Peyer's patch (tissue), 4 donors: ENCODE results near the gene USP47. TPM values are rescaled to one million over a fixed set of nuclear protein-coding genes. Genes with fewer than 3 reads are reported as not detected.

ENCODE experiments used
- DNase-seq, 3 donors: peaks; one replicate each; pipeline ENCODE4 v3.0.0-alpha.2; 2017 to 2019
- H3K27ac ChIP-seq, 4 donors: fragments of 200-600 bp; sonication (generic); one replicate each; pipeline ENCODE4 v1.5.1; 2016 to 2019
- H3K27me3 ChIP-seq, 2 donors: fragments of 200-600 bp; sonication (generic); one replicate each; pipeline ENCODE4 v1.5.1; 2019
- H3K36me3 ChIP-seq, 3 donors: fragments of 200-600 bp; sonication (generic); one replicate each; pipeline ENCODE4 v1.5.1; 2016 to 2019
- H3K4me1 ChIP-seq, 4 donors: fragments of 200-600 bp; sonication (generic); one replicate each; pipeline ENCODE4 v1.5.1; 2016 to 2019
- H3K4me3 ChIP-seq, 4 donors: fragments of 200-600 bp; sonication (generic); 1 replicate in 3 of 4; 2 replicates in 1 of 4; pipeline ENCODE4 v1.5.1; 2016 to 2019; ENCODE audit warnings: mild to moderate bottlenecking in 1 of 4
- H3K9me3 ChIP-seq, 4 donors: fragments of 200-600 bp; sonication (generic); one replicate each; pipeline ENCODE4 v1.5.1; 2016 to 2019; ENCODE audit warnings: mild to moderate bottlenecking in 1 of 4
- POLR2A ChIP-seq, 2 donors: fragments of 450-650 bp; IDR thresholded peaks; one replicate each; pipeline ENCODE4 v1.5.1; 2017; ENCODE audit warnings: antibody characterized with exemption in 2 of 2, mild to moderate bottlenecking in 2 of 2, moderate library complexity in 2 of 2
- total RNA-seq, 4 donors: library from RNA; depleted of rRNA; stranded (reverse); fragments of >200 nt; gene quantifications; one replicate each; pipeline ENCODE4 v1.1.0, GENCODE V29; 2016
- TF ChIP-seq, protein P1 (sequence below), 6 experiments: fragments of 450-650 bp in 4 of 6; fragments of 200-600 bp in 2 of 6; sonication (generic) in 1 of 6; IDR thresholded peaks; one replicate each; pipeline ENCODE4 v1.5.1; 2017 to 2019; ENCODE audit warnings: antibody characterized with exemption in 6 of 6, mild to moderate bottlenecking in 3 of 6, moderate library complexity in 1 of 6

USP47 gene
- total RNA-seq, 4 donors from 2014 or later: 62.5 to 170 (median 66.4) TPM

DNA sequence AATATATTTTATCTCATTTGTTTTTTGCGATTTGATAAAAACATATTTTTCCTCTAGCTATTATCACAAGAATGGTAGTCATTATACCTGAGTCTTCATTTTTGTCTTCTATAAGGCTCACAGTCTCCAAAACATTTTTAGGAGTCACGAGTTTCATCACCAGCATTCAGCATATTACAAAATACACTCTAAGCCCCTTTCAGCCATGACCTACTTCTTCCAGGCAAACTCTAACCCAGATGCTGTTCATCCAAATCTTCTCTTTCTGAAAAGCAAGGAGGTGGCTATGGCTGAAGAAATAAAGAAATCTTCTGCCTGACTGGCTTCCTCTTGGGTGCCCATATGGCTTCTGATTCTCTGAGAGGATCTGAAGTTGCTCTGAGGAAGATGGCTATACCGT, 35.7 kb upstream of the USP47 start:
- Histone ChIP-seq H3K9me3 (no peaks in the 10 kb centered on the region), H3K4me3 (no peak overlapping the region), H3K27me3 (no peaks in the 10 kb centered on the region), H3K4me1 (no peaks in the 10 kb centered on the region), H3K36me3 (no peaks in the 10 kb centered on the region), H3K27ac (no peak overlapping the region)
- no peak for DNase-seq
- TF ChIP-seq, protein P1, sequence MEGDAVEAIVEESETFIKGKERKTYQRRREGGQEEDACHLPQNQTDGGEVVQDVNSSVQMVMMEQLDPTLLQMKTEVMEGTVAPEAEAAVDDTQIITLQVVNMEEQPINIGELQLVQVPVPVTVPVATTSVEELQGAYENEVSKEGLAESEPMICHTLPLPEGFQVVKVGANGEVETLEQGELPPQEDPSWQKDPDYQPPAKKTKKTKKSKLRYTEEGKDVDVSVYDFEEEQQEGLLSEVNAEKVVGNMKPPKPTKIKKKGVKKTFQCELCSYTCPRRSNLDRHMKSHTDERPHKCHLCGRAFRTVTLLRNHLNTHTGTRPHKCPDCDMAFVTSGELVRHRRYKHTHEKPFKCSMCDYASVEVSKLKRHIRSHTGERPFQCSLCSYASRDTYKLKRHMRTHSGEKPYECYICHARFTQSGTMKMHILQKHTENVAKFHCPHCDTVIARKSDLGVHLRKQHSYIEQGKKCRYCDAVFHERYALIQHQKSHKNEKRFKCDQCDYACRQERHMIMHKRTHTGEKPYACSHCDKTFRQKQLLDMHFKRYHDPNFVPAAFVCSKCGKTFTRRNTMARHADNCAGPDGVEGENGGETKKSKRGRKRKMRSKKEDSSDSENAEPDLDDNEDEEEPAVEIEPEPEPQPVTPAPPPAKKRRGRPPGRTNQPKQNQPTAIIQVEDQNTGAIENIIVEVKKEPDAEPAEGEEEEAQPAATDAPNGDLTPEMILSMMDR (IDR thresholded peaks at IDR 0.05): no peak
- TF ChIP-seq POLR2A (IDR thresholded peaks at IDR 0.05): no peak

DNA sequence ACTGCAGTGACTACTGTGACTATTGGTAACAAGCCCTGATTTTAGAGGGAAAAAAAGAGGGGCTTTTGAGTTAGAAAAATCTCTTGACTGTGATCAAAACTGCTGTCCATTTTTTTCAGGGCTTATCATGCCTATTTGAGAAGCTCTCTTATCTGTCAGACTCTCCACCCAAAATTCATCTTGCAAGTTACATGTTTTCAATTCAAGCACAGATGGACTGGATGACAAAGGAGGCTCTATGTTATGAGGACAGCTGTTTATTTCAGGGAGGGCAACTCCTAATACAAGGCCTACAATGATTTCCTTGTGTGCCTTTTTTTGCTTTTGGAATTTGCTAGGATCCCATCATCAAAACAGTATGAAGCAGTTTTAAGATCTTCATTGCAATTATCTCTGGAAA, 35.2 kb upstream of the USP47 start:
- no peak for TF ChIP-seq POLR2A (IDR thresholded peaks at IDR 0.05)
- TF ChIP-seq, protein P1 (IDR thresholded peaks at IDR 0.05): no peak
- Histone ChIP-seq H3K27ac (no peak overlapping the region), H3K36me3 (no peaks in the 10 kb centered on the region), H3K4me1 (no peaks in the 10 kb centered on the region), H3K9me3 (no peaks in the 10 kb centered on the region), H3K27me3 (no peaks in the 10 kb centered on the region), H3K4me3 (no peak overlapping the region)
- DNase-seq: no peak

DNA sequence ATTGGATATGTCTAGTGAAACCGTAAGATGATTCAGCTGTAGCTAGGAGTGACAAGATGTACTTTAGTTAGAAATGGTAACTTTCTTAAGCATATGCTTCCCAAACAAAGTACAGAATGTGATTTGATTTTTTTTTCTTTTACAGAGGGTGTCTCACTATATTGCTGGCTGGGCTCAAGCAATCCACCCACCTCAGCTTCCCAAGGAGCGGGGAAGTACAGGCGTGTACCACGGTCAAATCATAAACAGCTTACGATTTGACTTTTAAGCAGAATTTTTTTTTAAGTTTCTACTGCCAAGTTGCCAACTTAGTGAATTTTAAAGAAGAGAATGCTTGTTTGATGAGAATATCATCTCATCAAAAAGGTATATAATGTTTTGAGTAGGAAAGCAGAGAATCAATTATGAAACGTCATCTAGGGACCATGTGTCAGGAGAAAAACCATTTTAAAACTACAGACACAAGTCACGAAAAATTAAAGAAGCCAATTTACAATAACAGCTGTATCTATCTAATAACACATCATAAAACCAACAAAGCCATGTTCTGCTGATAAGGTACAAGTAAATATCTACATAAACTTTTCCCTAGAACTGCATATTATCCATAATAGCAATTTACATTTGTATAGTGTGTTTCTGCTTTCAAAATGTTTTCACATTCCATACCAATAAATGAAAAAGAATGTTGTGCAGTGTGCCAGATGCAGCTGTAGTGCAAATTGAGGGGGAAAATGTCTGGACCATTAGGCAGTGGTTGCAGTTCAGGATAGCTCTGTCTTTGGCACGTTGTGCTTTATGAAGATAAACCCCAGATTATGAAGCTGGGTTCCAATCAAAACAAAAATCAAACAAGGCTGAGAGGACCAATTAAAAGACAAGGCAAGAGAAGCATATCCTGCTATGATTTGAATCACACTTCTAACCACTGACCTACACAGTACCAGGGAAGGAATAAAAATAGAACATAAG, 33.7 kb upstream of the USP47 start:
- no peak for DNase-seq
- Histone ChIP-seq H3K9me3 (no peaks in the 10 kb centered on the region), H3K4me3 (no peak overlapping the region), H3K4me1 (no peaks in the 10 kb centered on the region), H3K36me3 (no peaks in the 10 kb centered on the region), H3K27me3 (no peaks in the 10 kb centered on the region), H3K27ac (no peak overlapping the region)
- TF ChIP-seq, protein P1 (IDR thresholded peaks at IDR 0.05): no peak
- no peak for TF ChIP-seq POLR2A (IDR thresholded peaks at IDR 0.05)

DNA sequence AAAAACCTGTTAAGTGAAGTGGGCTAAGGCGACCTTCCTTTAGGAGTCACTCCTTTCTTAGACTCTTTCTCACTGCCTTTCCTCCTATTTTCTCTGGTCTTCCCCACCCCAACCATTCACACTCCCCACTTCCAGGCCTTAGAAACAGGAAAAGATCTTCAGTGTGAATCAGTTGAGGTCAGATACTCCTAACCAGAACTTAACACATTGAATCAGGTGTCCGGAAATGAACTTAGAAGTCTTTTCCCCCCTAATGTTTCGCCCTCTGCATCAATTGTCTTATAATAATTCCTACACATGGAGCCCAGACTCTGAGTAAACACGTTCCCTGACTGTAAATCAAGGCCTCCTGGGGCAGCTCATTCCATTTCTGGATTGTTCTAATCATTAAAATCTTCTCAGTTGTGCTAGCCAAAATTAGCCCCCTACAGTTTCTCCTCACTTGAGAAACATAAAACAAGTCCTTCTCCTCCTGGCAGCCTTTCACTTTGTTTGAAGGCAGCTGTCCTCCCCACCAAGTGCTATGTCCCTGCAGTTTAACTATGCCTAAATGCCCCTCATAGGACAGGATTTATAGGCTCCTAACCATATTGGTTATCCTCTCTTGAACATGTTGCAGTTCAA, 32.7 kb upstream of the USP47 start:
- no peaks in the 10 kb centered on the region for H3K36me3 ChIP-seq
- DNase-seq: no peak
- no peaks in the 10 kb centered on the region for H3K27me3 ChIP-seq
- peak overlapping the region in 1 of 4 donors; percentile 6 for H3K27ac ChIP-seq
- no peaks in the 10 kb centered on the region for H3K9me3 ChIP-seq
- no peaks in the 10 kb centered on the region for H3K4me1 ChIP-seq
- H3K4me3 ChIP-seq: no peak overlapping the region
- TF ChIP-seq, protein P1 (IDR thresholded peaks at IDR 0.05): no peak

DNA sequence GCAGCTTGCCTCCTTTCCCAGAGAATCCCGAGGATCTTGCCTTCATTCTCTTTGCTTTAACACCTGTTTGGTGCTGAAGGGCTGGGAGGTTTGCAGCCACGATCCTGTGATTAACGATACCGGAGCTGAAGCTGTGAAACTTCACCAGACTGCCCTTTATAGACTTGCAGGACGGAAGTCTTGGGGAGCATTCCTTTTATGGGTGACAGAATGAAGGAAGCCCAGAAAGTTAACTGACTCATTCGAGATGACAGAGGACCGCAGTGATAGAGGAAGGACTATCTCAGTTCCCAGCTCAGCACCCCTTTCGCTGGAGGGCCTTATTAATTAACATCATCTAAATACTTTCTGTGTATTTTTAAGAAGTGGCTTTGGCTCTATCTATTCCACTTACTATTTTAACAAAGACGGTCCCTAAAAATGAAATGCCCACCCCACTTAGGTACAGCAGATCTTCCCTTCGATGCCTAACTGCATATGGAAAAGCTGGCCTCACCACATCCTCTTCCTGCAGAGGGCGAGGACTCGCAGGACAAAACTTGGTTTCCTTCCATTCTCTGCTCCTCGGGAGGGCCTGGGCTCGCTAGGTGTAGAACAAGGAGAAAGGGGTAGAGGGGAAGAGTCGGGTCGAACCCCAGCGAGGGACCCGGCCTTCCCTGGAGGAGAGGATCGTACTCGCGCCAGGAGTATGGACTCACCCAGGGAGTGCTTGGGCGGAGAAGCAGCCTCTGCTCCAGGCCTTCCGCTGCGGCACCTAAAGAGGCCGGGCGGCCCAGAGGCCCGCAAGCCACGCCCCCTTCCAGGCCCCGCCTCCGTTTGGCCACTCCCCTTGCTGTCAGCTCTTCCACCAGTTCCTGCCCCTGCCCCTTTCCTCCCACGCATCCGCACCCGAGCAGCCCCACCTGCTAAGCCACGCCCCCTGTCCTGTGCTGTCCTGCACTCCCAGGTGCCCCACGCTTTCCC, 30.7 kb upstream of the USP47 start:
- no peak for DNase-seq
- Histone ChIP-seq H3K27me3 (no peaks in the 10 kb centered on the region), H3K36me3 (no peaks in the 10 kb centered on the region), H3K9me3 (no peaks in the 10 kb centered on the region), H3K4me1 (no peaks in the 10 kb centered on the region), H3K27ac (no peak overlapping the region), H3K4me3 (no peak overlapping the region)
- TF ChIP-seq, protein P1 (IDR thresholded peaks at IDR 0.05): no peak
- TF ChIP-seq POLR2A (IDR thresholded peaks at IDR 0.05): no peak
